MM.1S (cell line): ENCODE results near the gene CTNNA3.

Source experiments
- DNase-seq: peaks from one replicate; pipeline ENCODE4 v3.0.0-alpha.2; 2015
- H2AFZ ChIP-seq: fragments of 300-600 bp; sonication (generic); 2 replicates; pipeline ENCODE4 v1.6.0; 2016; ENCODE audit warnings: antibody characterized with exemption, low read length
- H3F3A ChIP-seq: fragments of 300-600 bp; sonication (generic); 2 replicates; pipeline ENCODE4 v1.6.1; 2016; ENCODE audit warnings: mild to moderate bottlenecking, antibody characterized with exemption, low read length, moderate library complexity, mixed read lengths; ENCODE audit not compliant: insufficient read depth
- H3K27ac ChIP-seq: fragments of 300-600 bp; sonication (generic); 2 replicates; pipeline ENCODE4 v1.5.1; 2016; ENCODE audit warnings: mild to moderate bottlenecking, low read length
- H3K27me3 ChIP-seq: fragments of 300-600 bp; sonication (generic); replicated peaks from 2 replicates; pipeline ENCODE4 v1.6.0; 2016; ENCODE audit warnings: low read length; ENCODE audit not compliant: insufficient read depth
- H3K36me3 ChIP-seq: fragments of 300-600 bp; sonication (generic); replicated peaks from 2 replicates; pipeline ENCODE4 v1.6.1; 2016; ENCODE audit warnings: mild to moderate bottlenecking, low read length, mixed read lengths; ENCODE audit not compliant: insufficient read depth
- H3K4me1 ChIP-seq: fragments of 300-600 bp; sonication (generic); 2 replicates; pipeline ENCODE4 v1.6.1; 2016; ENCODE audit warnings: low read length, mixed read lengths
- H3K4me2 ChIP-seq: fragments of 300-600 bp; sonication (generic); 2 replicates; pipeline ENCODE4 v1.6.0; 2016; ENCODE audit warnings: low read depth, low read length
- H3K4me3 ChIP-seq: fragments of 300-600 bp; sonication (generic); 2 replicates; pipeline ENCODE4 v1.5.1; 2016; ENCODE audit warnings: low read length, mixed read lengths
- H3K79me2 ChIP-seq: fragments of 300-600 bp; sonication (generic); 2 replicates; pipeline ENCODE4 v1.6.1; 2016; ENCODE audit warnings: mixed run types, low read length, mixed read lengths
- H3K9ac ChIP-seq: fragments of 300-600 bp; sonication (generic); 2 replicates; pipeline ENCODE4 v1.6.1; 2016; ENCODE audit warnings: low read length, mixed read lengths
- H3K9me2 ChIP-seq: fragments of 300-600 bp; sonication (generic); replicated peaks from 2 replicates; pipeline ENCODE4 v1.6.1; 2016; ENCODE audit warnings: mild to moderate bottlenecking, low read length, mixed read lengths; ENCODE audit not compliant: insufficient read depth
- H3K9me3 ChIP-seq: fragments of 300-600 bp; sonication (generic); replicated peaks from 2 replicates; pipeline ENCODE4 v1.6.1; 2016; ENCODE audit warnings: mild to moderate bottlenecking, low read length, mixed read lengths; ENCODE audit not compliant: insufficient read depth
- H4K20me1 ChIP-seq: fragments of 300-600 bp; sonication (generic); 2 replicates; pipeline ENCODE4 v1.6.1; 2016; ENCODE audit warnings: mild to moderate bottlenecking, low read length, moderate library complexity, mixed read lengths; ENCODE audit not compliant: insufficient read depth
- CTCF ChIP-seq: fragments of 300-600 bp; sonication (generic); IDR thresholded peaks from 2 replicates; pipeline ENCODE4 v1.5.1; 2016; ENCODE audit warnings: antibody characterized with exemption, low read length, mixed read lengths
- EZH2 ChIP-seq: fragments of 300-600 bp; sonication (generic); optimal IDR thresholded peaks from 2 replicates; pipeline ENCODE3; 2017; ENCODE audit warnings: low read depth, mild to moderate bottlenecking, antibody characterized with exemption, low read length, mixed read lengths
- EZH2phosphoT487 ChIP-seq: fragments of 300-600 bp; sonication (generic); IDR thresholded peaks from 2 replicates; pipeline ENCODE4 v1.6.1; 2018; ENCODE audit warnings: antibody characterized with exemption, low read length

CTNNA3 gene

GRCh38 chr10:66928776-66929175 is 767.2 kb downstream of the CTNNA3 start:
- Histone ChIP-seq H3K4me3 (no peak overlapping the region), H3K27ac (no peak overlapping the region), H3K4me1 (no peaks in the 10 kb centered on the region), H3K36me3 (no peaks in the 10 kb centered on the region), H3K9ac (no peak overlapping the region), H3K9me3 (no peaks in the 10 kb centered on the region), H4K20me1 (no peaks in the 10 kb centered on the region), H3K27me3 (no peaks in the 10 kb centered on the region), H3K79me2 (no peaks in the 10 kb centered on the region), H3F3A (no peaks in the 10 kb centered on the region), H3K4me2 (no peak overlapping the region), H2AFZ (no peak overlapping the region), H3K9me2 (no peaks in the 10 kb centered on the region)
- no peak for TF ChIP-seq EZH2
- no peak for TF ChIP-seq CTCF
- no peak for TF ChIP-seq EZH2phosphoT487
- no peak for DNase-seq

- Histone ChIP-seq H3K9ac (no peak overlapping the region), H3K4me1 (no peaks in the 10 kb centered on the region), H3K9me2 (no peaks in the 10 kb centered on the region), H3K4me2 (no peak overlapping the region), H3F3A (no peaks in the 10 kb centered on the region), H3K4me3 (no peak overlapping the region), H3K27ac (no peak overlapping the region), H3K27me3 (no peaks in the 10 kb centered on the region), H3K36me3 (no peaks in the 10 kb centered on the region), H3K9me3 (no peaks in the 10 kb centered on the region), H2AFZ (no peak overlapping the region), H4K20me1 (no peaks in the 10 kb centered on the region), H3K79me2 (no peaks in the 10 kb centered on the region)
- DNase-seq, result no peak
- TF ChIP-seq EZH2 (no peak), CTCF (no peak), EZH2phosphoT487 (no peak)
Measured at GRCh38 chr10:66927971-66928770, 767.8 kb downstream of the CTNNA3 start.

GRCh38 chr10:66927251-66927935 is 768.6 kb downstream of the CTNNA3 start:
- H4K20me1 ChIP-seq, result no peaks in the 10 kb centered on the region
- no peaks in the 10 kb centered on the region for H3K9me3 ChIP-seq
- H3K27me3 ChIP-seq, result no peaks in the 10 kb centered on the region
- H3K9ac ChIP-seq, result no peak overlapping the region
- no peak overlapping the region for H3K4me3 ChIP-seq
- no peak for TF ChIP-seq EZH2
- TF ChIP-seq CTCF, result no peak
- TF ChIP-seq EZH2phosphoT487, result no peak
- DNase-seq, result no peak
- no peaks in the 10 kb centered on the region for H3F3A ChIP-seq
- no peaks in the 10 kb centered on the region for H3K36me3 ChIP-seq
- no peak overlapping the region for H2AFZ ChIP-seq
- no peaks in the 10 kb centered on the region for H3K9me2 ChIP-seq
- H3K4me1 ChIP-seq, result no peaks in the 10 kb centered on the region
- no peaks in the 10 kb centered on the region for H3K79me2 ChIP-seq
- H3K4me2 ChIP-seq, result no peak overlapping the region
- H3K27ac ChIP-seq, result no peak overlapping the region
